ENCODE data around the gene BCAR3. TPM values are rescaled to one million over a fixed set of nuclear protein-coding genes. Genes with fewer than 3 reads are reported as not detected.

BCAR3 gene
- total RNA-seq, 1 experiment from 2014 or later, result 15.6 TPM

DNA sequence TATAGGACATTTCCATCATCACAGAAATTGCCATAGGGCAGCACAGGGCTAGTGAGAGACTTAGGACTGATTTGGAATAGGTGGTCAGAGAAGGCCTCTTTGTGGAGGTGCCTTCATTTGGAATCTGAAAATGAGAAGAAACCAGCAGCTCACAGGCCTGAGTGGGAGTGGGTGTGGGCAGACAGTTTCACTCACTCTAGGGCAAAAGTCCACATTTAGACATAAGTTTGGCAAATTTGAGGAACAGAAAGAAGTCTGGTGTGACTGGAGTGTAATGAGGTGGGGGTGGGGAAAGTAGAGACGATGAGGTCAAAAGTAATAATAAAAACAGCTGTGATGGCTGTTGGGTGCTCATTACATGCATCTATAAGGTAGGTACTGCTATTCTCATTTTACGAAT lies 22.4 kb upstream of the BCAR3 start:
- no peak for DNase-seq
- intact Hi-C loops (cut with micrococcal nuclease; ENCODE audit: unreplicated experiment), result no loop called here
- TF ChIP-seq, protein P1, sequence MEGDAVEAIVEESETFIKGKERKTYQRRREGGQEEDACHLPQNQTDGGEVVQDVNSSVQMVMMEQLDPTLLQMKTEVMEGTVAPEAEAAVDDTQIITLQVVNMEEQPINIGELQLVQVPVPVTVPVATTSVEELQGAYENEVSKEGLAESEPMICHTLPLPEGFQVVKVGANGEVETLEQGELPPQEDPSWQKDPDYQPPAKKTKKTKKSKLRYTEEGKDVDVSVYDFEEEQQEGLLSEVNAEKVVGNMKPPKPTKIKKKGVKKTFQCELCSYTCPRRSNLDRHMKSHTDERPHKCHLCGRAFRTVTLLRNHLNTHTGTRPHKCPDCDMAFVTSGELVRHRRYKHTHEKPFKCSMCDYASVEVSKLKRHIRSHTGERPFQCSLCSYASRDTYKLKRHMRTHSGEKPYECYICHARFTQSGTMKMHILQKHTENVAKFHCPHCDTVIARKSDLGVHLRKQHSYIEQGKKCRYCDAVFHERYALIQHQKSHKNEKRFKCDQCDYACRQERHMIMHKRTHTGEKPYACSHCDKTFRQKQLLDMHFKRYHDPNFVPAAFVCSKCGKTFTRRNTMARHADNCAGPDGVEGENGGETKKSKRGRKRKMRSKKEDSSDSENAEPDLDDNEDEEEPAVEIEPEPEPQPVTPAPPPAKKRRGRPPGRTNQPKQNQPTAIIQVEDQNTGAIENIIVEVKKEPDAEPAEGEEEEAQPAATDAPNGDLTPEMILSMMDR (IDR thresholded peaks at IDR 0.05; ENCODE audit: unreplicated experiment), result no peak
- Mint-ChIP-seq H3K9me3 (ENCODE audit: low read depth, unreplicated experiment) (no peaks in the 10 kb centered on the region), H3K27me3 (ENCODE audit: unreplicated experiment) (no peaks in the 10 kb centered on the region), H3K36me3 (ENCODE audit: insufficient read depth, unreplicated experiment) (peaks cover 7% of the 10 kb centered on the region), H3K4me1 (ENCODE audit: low read depth, unreplicated experiment) (peaks cover 27% of the 10 kb centered on the region), H3K27ac (ENCODE audit: unreplicated experiment) (no peak overlapping the region), H3K4me3 (ENCODE audit: low read depth, unreplicated experiment) (no peak overlapping the region)
- no TSS peak for BruUV-seq (replicated peaks)
- CTCF ChIA-PET, result no interaction called here

DNA sequence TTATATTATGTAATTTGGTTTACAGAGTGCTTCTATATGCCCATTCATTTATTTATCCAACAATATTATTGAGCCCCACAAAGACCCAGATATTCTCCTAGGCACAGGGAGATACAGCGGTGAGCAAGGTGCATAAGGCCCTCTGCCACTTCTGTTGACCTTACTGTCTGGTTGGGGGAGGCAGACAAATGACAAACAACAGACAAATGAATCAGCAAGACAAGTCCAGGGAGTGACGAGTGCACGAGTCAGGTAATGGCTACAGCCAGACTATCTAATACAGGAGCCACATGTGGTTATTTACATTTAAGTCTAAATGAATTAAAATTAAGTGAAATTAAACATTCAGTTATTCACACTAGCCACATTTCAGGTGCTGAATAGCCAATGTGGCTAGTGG lies 22.0 kb upstream of the BCAR3 start:
- Mint-ChIP-seq H3K4me1 (ENCODE audit: low read depth, unreplicated experiment) (peaks cover 27% of the 10 kb centered on the region), H3K9me3 (ENCODE audit: low read depth, unreplicated experiment) (no peaks in the 10 kb centered on the region), H3K27ac (ENCODE audit: unreplicated experiment) (no peak overlapping the region), H3K27me3 (ENCODE audit: unreplicated experiment) (no peaks in the 10 kb centered on the region), H3K36me3 (ENCODE audit: insufficient read depth, unreplicated experiment) (peaks cover 7% of the 10 kb centered on the region), H3K4me3 (ENCODE audit: low read depth, unreplicated experiment) (no peak overlapping the region)
- TF ChIP-seq, protein P1 (IDR thresholded peaks at IDR 0.05; ENCODE audit: unreplicated experiment), result no peak
- CTCF ChIA-PET, result interaction anchor here (0.6 to 1.6 kb wide), 4 partner anchors 47 to 110 kb away, joined by 3 to 5 read pairs (median 3); no protein-coding TSS in a partner anchor
- intact Hi-C loops (cut with micrococcal nuclease; ENCODE audit: unreplicated experiment), result no loop called here
- BruUV-seq (replicated peaks), result no TSS peak
- DNase-seq, result peak; percentile 20

DNA sequence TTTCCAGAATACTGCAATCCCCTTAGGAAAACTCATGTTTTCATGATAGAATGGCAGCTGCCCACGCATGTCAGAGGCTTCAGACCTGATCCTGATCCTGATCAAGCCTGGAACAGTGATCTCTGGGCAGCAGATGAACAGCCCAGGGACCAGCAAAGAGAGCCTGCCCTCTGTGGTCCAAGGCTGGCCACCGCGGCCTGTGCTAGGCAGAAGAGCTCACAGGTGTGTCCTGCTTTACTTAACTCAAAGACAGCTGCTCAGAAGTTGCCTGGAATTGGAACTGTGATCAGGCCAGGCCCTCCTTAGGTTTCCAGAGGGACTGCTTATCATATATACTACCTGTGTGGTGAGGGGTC lies 21.2 kb upstream of the BCAR3 start:
- Mint-ChIP-seq H3K4me1 (ENCODE audit: low read depth, unreplicated experiment) (peaks cover 27% of the 10 kb centered on the region), H3K36me3 (ENCODE audit: insufficient read depth, unreplicated experiment) (peaks cover 7% of the 10 kb centered on the region), H3K4me3 (ENCODE audit: low read depth, unreplicated experiment) (no peak overlapping the region), H3K9me3 (ENCODE audit: low read depth, unreplicated experiment) (no peaks in the 10 kb centered on the region), H3K27me3 (ENCODE audit: unreplicated experiment) (no peaks in the 10 kb centered on the region), H3K27ac (ENCODE audit: unreplicated experiment) (peak overlapping the region; percentile 90)
- BruUV-seq (replicated peaks), result no TSS peak
- intact Hi-C loops (cut with micrococcal nuclease; ENCODE audit: unreplicated experiment), result no loop called here
- CTCF ChIA-PET, result interaction anchor here (0.5 to 1.6 kb wide), 6 partner anchors 10 to 111 kb away, joined by 3 to 5 read pairs (median 3); no protein-coding TSS in a partner anchor
- TF ChIP-seq, protein P1 (IDR thresholded peaks at IDR 0.05; ENCODE audit: unreplicated experiment), result no peak
- DNase-seq, result peak; percentile 33

DNA sequence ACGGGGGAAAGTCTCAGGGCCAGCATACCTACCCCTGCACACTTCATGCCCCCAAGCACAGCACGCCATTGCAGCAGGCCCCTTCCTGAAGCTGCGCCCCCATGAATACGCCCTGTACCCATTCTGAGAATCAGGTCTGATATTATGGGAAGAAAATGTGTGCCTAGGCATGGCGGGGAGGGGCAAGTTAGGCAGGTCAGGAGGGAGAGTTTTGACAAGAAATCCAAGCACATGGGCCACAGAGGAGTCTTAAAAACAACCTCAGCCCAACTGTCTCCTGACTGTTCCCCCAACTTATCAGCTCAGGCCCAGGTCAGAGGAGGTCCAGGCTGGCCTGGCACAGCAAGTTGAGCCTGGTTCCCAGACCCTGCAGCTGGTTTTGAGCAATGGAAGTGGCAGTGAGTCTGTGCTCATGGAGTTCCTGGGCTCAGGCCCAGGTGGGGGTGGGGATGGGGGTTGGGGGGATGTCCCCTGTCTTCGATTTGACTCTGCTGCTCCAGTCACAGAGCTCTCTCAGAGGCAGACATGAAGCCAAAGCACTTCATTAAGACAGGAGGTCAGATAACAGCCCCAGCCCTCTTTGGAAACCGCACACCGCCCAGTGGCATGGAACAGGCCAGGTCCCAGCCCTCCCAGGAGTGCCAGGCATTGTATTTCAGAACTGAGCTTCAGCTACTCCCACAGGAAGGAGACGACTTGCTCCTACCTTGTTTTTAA lies 20.6 kb upstream of the BCAR3 start:
- TF ChIP-seq, protein P1 (IDR thresholded peaks at IDR 0.05; ENCODE audit: unreplicated experiment), result no peak
- Mint-ChIP-seq H3K4me3 (ENCODE audit: low read depth, unreplicated experiment) (no peak overlapping the region), H3K4me1 (ENCODE audit: low read depth, unreplicated experiment) (peaks cover 27% of the 10 kb centered on the region), H3K27me3 (ENCODE audit: unreplicated experiment) (no peaks in the 10 kb centered on the region), H3K27ac (ENCODE audit: unreplicated experiment) (peak overlapping the region; percentile 90), H3K36me3 (ENCODE audit: insufficient read depth, unreplicated experiment) (peaks cover 7% of the 10 kb centered on the region), H3K9me3 (ENCODE audit: low read depth, unreplicated experiment) (no peaks in the 10 kb centered on the region)
- intact Hi-C loops (cut with micrococcal nuclease; ENCODE audit: unreplicated experiment), result no loop called here
- CTCF ChIA-PET, result interaction anchor here (0.5 to 1.6 kb wide), 6 partner anchors 10 to 112 kb away, joined by 3 to 5 read pairs (median 4); no protein-coding TSS in a partner anchor
- BruUV-seq (replicated peaks), result no TSS peak
- peak; percentile 24 for DNase-seq
